IMR-90 (cell line): ENCODE data around the gene OPCML. TPM values are rescaled to one million over a fixed set of nuclear protein-coding genes. Genes with fewer than 3 reads are reported as not detected.

Experiments
- ATAC-seq: fragments of 200-7000 bp; cut with Tn5 transposase; 2 replicates; pipeline ENCODE4 v1.9.1; 2020; ENCODE audit warnings: low read depth, mild to moderate bottlenecking, moderate library complexity
- BruUV-seq: library from RNA; stranded (reverse); fragments of 400-500 nt; replicated peaks from 2 replicates; lab custom pipeline; 2021; lab: Mats Ljungman, UMichigan
- CTCF ChIA-PET: fragments of 300-600 bp; formaldehyde crosslinking; extraction: SDS; loops from one replicate; lab custom pipeline; 2021; ENCODE audit warnings: antibody characterized with exemption; lab: Yijun Ruan, JAX
- POLR2A ChIA-PET: fragments of 300-600 bp; sonication (Branson Sonifier 250); formaldehyde crosslinking; loops from one replicate; lab custom pipeline; 2022; ENCODE audit warnings: antibody characterized with exemption; ENCODE audit not compliant: unreplicated experiment; lab: Charles Lee
- DNase-seq: peaks from one replicate; pipeline ENCODE4 v3.0.0; 2013
- H2AFZ ChIP-seq: replicated peaks from 2 replicates; pipeline ENCODE3; 2013; ENCODE audit warnings: low read length, mild to moderate bottlenecking; ENCODE audit not compliant: poor library complexity
- H2AK5ac ChIP-seq: 2 replicates; pipeline ENCODE4 v1.6.1; 2013; ENCODE audit warnings: low read depth, low read length, inconsistent platforms
- H2AK9ac ChIP-seq: replicated peaks from 2 replicates; pipeline ENCODE3; 2013; ENCODE audit warnings: mild to moderate bottlenecking, low read depth, low read length, moderate library complexity; ENCODE audit not compliant: poor library complexity
- H2BK120ac ChIP-seq: 2 replicates; pipeline ENCODE4 v1.6.1; 2013; ENCODE audit warnings: low read depth, low read length, inconsistent platforms
- H2BK15ac ChIP-seq: 3 replicates; pipeline ENCODE4 v1.6.1; 2013; ENCODE audit warnings: low read depth, low read length, inconsistent platforms
- H2BK20ac ChIP-seq: 2 replicates; pipeline ENCODE4 v1.6.1; 2013; ENCODE audit warnings: low read depth, mild to moderate bottlenecking, inconsistent platforms, low read length, moderate library complexity
- H2BK5ac ChIP-seq: 2 replicates; pipeline ENCODE4 v1.6.1; 2013; ENCODE audit warnings: mild to moderate bottlenecking, low read depth, low read length, inconsistent platforms; ENCODE audit not compliant: poor library complexity, severe bottlenecking
- H3K14ac ChIP-seq: replicated peaks from 2 replicates; pipeline ENCODE4 v1.6.1; 2013; ENCODE audit warnings: low read depth, low read length, inconsistent platforms
- H3K18ac ChIP-seq: 2 replicates; pipeline ENCODE4 v1.6.1; 2013; ENCODE audit warnings: low read depth, low read length, control low read depth
- H3K23ac ChIP-seq: 2 replicates; pipeline ENCODE4 v1.6.1; 2013; ENCODE audit warnings: low read depth, low read length, inconsistent platforms
- H3K27ac ChIP-seq: 2 replicates; pipeline ENCODE4 v1.5.1; 2013; ENCODE audit warnings: mild to moderate bottlenecking, control low read depth, low read length; ENCODE audit not compliant: insufficient read depth
- H3K27me3 ChIP-seq: 2 replicates; pipeline ENCODE4 v1.6.1; 2013; ENCODE audit warnings: low read length; ENCODE audit not compliant: control insufficient read depth, insufficient read depth
- H3K36me3 ChIP-seq: 2 replicates; pipeline ENCODE4 v1.6.1; 2013; ENCODE audit warnings: low read length, mixed read lengths; ENCODE audit not compliant: control insufficient read depth, insufficient read depth
- H3K4ac ChIP-seq: 2 replicates; pipeline ENCODE4 v1.6.1; 2013; ENCODE audit warnings: low read depth, low read length, inconsistent platforms
- H3K4me1 ChIP-seq: 2 replicates; pipeline ENCODE4 v1.6.1; 2013; ENCODE audit warnings: low read length, mixed read lengths; ENCODE audit not compliant: control insufficient read depth, insufficient read depth
- H3K4me2 ChIP-seq: 2 replicates; pipeline ENCODE4 v1.6.1; 2013; ENCODE audit warnings: low read depth, mild to moderate bottlenecking, control low read depth, low read length, moderate library complexity
- H3K4me3 ChIP-seq: 2 replicates; pipeline ENCODE4 v1.5.1; 2013; ENCODE audit warnings: low read depth, mild to moderate bottlenecking, control low read depth, low read length, moderate library complexity; ENCODE audit not compliant: insufficient read depth
- H3K56ac ChIP-seq: 2 replicates; pipeline ENCODE4 v1.6.1; 2013; ENCODE audit warnings: low read length, inconsistent platforms; ENCODE audit not compliant: insufficient read depth; ENCODE audit errors: extremely low read depth
- H3K79me1 ChIP-seq, 2 experiments: 2 replicates each; pipeline ENCODE4 v1.6.1; 2013; ENCODE audit warnings: low read length in 2 of 2, inconsistent platforms in 1 of 2, low read depth in 1 of 2
- H3K9ac ChIP-seq: 2 replicates; pipeline ENCODE4 v1.6.1; 2013; ENCODE audit warnings: low read depth, low read length, control low read depth
- H3K9me1 ChIP-seq: 2 replicates; pipeline ENCODE4 v1.6.1; 2013; ENCODE audit warnings: low read length, inconsistent platforms; ENCODE audit not compliant: insufficient read depth
- H3K9me3 ChIP-seq: 2 replicates; pipeline ENCODE4 v1.6.1; 2013; ENCODE audit warnings: low read length; ENCODE audit not compliant: control insufficient read depth, insufficient read depth
- H4K20me1 ChIP-seq: 2 replicates; pipeline ENCODE4 v1.6.1; 2013; ENCODE audit warnings: low read length, inconsistent platforms; ENCODE audit not compliant: insufficient read depth
- H4K5ac ChIP-seq: 2 replicates; pipeline ENCODE4 v1.6.1; 2013; ENCODE audit warnings: mild to moderate bottlenecking, low read depth, low read length, control low read depth
- H4K8ac ChIP-seq, 2 experiments: 2 replicates each; pipeline ENCODE4 v1.6.1; 2013; ENCODE audit warnings: low read depth in 2 of 2, low read length in 2 of 2, control low read depth in 1 of 2, inconsistent platforms in 1 of 2
- H4K91ac ChIP-seq: 2 replicates; pipeline ENCODE4 v1.6.1; 2013; ENCODE audit warnings: low read depth, low read length, inconsistent platforms; ENCODE audit not compliant: insufficient read depth
- BHLHE40 ChIP-seq: fragments of 150-350 bp; IDR thresholded peaks from 2 replicates; pipeline ENCODE4 v1.6.1; 2016; ENCODE audit warnings: mild to moderate bottlenecking, low read depth, low read length
- CEBPB ChIP-seq: IDR thresholded peaks from 2 replicates; pipeline ENCODE4 v1.6.1; 2012; ENCODE audit warnings: low read depth, low read length, improper control_type of control experiment
- CHD1 ChIP-seq: IDR thresholded peaks from 2 replicates; pipeline ENCODE4 v1.6.1; 2012; ENCODE audit warnings: low read depth, low read length, improper control_type of control experiment
- CTCF ChIP-seq: conservative IDR thresholded peaks from 2 replicates; pipeline ENCODE4 v1.5.1; 2012; ENCODE audit warnings: mild to moderate bottlenecking, low read depth, low read length, improper control_type of control experiment
- ELK1 ChIP-seq: fragments of 150-350 bp; IDR thresholded peaks from 2 replicates; pipeline ENCODE4 v1.6.1; 2016; ENCODE audit warnings: low read depth, mild to moderate bottlenecking, low read length, moderate library complexity, borderline replicate concordance
- FOS ChIP-seq: fragments of 150-350 bp; IDR thresholded peaks from 2 replicates; pipeline ENCODE4 v1.6.1; 2016; ENCODE audit warnings: low read depth, low read length
- MAFK ChIP-seq: IDR thresholded peaks from 2 replicates; pipeline ENCODE4 v1.6.1; 2012; ENCODE audit warnings: low read depth, low read length, improper control_type of control experiment
- MAZ ChIP-seq: IDR thresholded peaks from 2 replicates; pipeline ENCODE4 v1.6.1; 2012; ENCODE audit warnings: low read depth, mild to moderate bottlenecking, low read length, improper control_type of control experiment, moderate library complexity, borderline replicate concordance
- MXI1 ChIP-seq: IDR thresholded peaks from 2 replicates; pipeline ENCODE4 v1.6.1; 2012; ENCODE audit warnings: low read depth, mild to moderate bottlenecking, low read length, moderate library complexity, borderline replicate concordance
- NFE2L2 ChIP-seq: fragments of 150-350 bp; IDR thresholded peaks from 2 replicates; pipeline ENCODE4 v1.6.1; 2016; ENCODE audit warnings: low read depth, mild to moderate bottlenecking, low read length
- POLR2A ChIP-seq: IDR thresholded peaks from 2 replicates; pipeline ENCODE4 v1.6.1; 2012; ENCODE audit warnings: mild to moderate bottlenecking, low read depth, low read length
- RAD21 ChIP-seq: IDR thresholded peaks from 2 replicates; pipeline ENCODE4 v1.6.1; 2012; ENCODE audit warnings: low read length, improper control_type of control experiment
- RCOR1 ChIP-seq: IDR thresholded peaks from 2 replicates; pipeline ENCODE4 v1.6.1; 2012; ENCODE audit warnings: mild to moderate bottlenecking, low read length, improper control_type of control experiment; ENCODE audit not compliant: insufficient replicate concordance
- RFX5 ChIP-seq: IDR thresholded peaks from 2 replicates; pipeline ENCODE4 v1.8.0; 2012; ENCODE audit warnings: low read depth, mild to moderate bottlenecking, low read length, moderate library complexity
- SMC3 ChIP-seq: fragments of 150-350 bp; IDR thresholded peaks from 2 replicates; pipeline ENCODE4 v1.6.1; 2016; ENCODE audit warnings: low read depth, mild to moderate bottlenecking, antibody characterized with exemption, low read length, moderate library complexity
- USF2 ChIP-seq: fragments of 150-350 bp; IDR thresholded peaks from 2 replicates; pipeline ENCODE4 v1.6.1; 2017; ENCODE audit warnings: mild to moderate bottlenecking, antibody characterized with exemption, low read length, low read depth
- WGBS, 2 experiments: methylation state at CpG; one replicate each; pipeline versions ENCODE4 v1.1.5 to v1.1.7; 2013; ENCODE audit warnings: missing lambda C conversion rate in 2 of 2; ENCODE audit not compliant: insufficient read length in 1 of 2; ENCODE audit errors: extremely low coverage in 2 of 2; 5-methylcytosine and 5-hydroxymethylcytosine counted together
- dilution Hi-C: fragments of 300-500 bp; cut with HindIII; formaldehyde crosslinking; loops from one replicate; pipeline ENCODE4 v1.14.3; 2018; ENCODE audit warnings: low sequenced_read_pairs; ENCODE audit not compliant: unreplicated experiment
- in situ Hi-C: fragments of 300-500 bp; cut with MboI; formaldehyde crosslinking; loops from 3 replicates; pipeline ENCODE4 v1.14.3; 2019; ENCODE audit warnings: low sequenced_read_pairs, inconsistent platforms, mixed read lengths
- intact Hi-C: fragments of 100-400 bp; cut with micrococcal nuclease; formaldehyde crosslinking; loops from 2 replicates; pipeline ENCODE4 v1.10.0; 2022
- polyA plus RNA-seq, 3 experiments: library from polyadenylated mRNA; depleted of rRNA; stranded (reverse); fragments of >200 nt; gene quantifications; 2 replicates each; pipeline ENCODE4 v1.2.3, GENCODE V29; 2012; ENCODE audit warnings: low replicate concordance in 1 of 3
- total RNA-seq: library from RNA; depleted of rRNA; stranded (reverse); fragments of >200 nt; gene quantifications from 2 replicates; pipeline ENCODE4 v1.2.3, GENCODE V29; 2012

Gene OPCML
- total and polyA plus RNA-seq, 2 of the 4 experiments (the other 2 are of a cell fraction): under 0.01 to 2.6 TPM

- H2BK120ac ChIP-seq: no peak overlapping the region
- WGBS, 2 experiments: no CpG with 5 or more reads among the region's 7 CpGs
- ChIA-PET POLR2A (no interaction called here), CTCF (no interaction called here)
- no peak overlapping the region for H4K91ac ChIP-seq
- no peak overlapping the region for H2AK5ac ChIP-seq
- ATAC-seq: no peak
- H3K9ac ChIP-seq: no peak overlapping the region
- H3K9me3 ChIP-seq: peaks cover 55% of the 10 kb centered on the region
- dilution Hi-C loops (no loop called here), in situ Hi-C loops (no loop called here), intact Hi-C loops (no loop called here)
- H2BK5ac ChIP-seq: no peak overlapping the region
- H3K14ac ChIP-seq: no peak overlapping the region
- no peak overlapping the region for H2AK9ac ChIP-seq
- no peak overlapping the region for H3K4me2 ChIP-seq
- no peak overlapping the region for H2BK20ac ChIP-seq
- H3K27me3 ChIP-seq: no peaks in the 10 kb centered on the region
- no peak for DNase-seq
- H3K4ac ChIP-seq: no peak overlapping the region
- no peak overlapping the region for H4K5ac ChIP-seq
- H2BK15ac ChIP-seq: no peak overlapping the region
- H3K4me3 ChIP-seq: no peak overlapping the region
- TF ChIP-seq NFE2L2: no peak
- TF ChIP-seq RFX5: no peak
- no peak for TF ChIP-seq CEBPB
- no peak for TF ChIP-seq CTCF
- TF ChIP-seq ELK1: no peak
- no peak for TF ChIP-seq USF2
- TF ChIP-seq SMC3: no peak
- no peak for TF ChIP-seq RAD21
- TF ChIP-seq MXI1: no peak
- no peak for TF ChIP-seq RCOR1
- TF ChIP-seq FOS: no peak
- no peak for TF ChIP-seq MAZ
- no peak for TF ChIP-seq POLR2A
- TF ChIP-seq MAFK: no peak
- TF ChIP-seq CHD1: no peak
- TF ChIP-seq BHLHE40: no peak
- H3K27ac ChIP-seq: no peak overlapping the region
- H3K79me1 ChIP-seq: no peaks in the 10 kb centered on the region
- H3K9me1 ChIP-seq: no peaks in the 10 kb centered on the region
- no peak overlapping the region for H3K18ac ChIP-seq
- H3K36me3 ChIP-seq: no peaks in the 10 kb centered on the region
- H3K56ac ChIP-seq: no peak overlapping the region
- no peaks in the 10 kb centered on the region for H4K20me1 ChIP-seq
- no peak overlapping the region for H3K23ac ChIP-seq
- H3K4me1 ChIP-seq: no peaks in the 10 kb centered on the region
- no peak overlapping the region for H4K8ac ChIP-seq
- no peak overlapping the region for H2AFZ ChIP-seq
- no TSS peak for BruUV-seq
Measured at GRCh38 chr11:133520707-133521106, 11.6 kb downstream of the OPCML start.
